ENCODE results near the gene PIAS1. TPM values are rescaled to one million over a fixed set of nuclear protein-coding genes. Genes with fewer than 3 reads are reported as not detected.

PIAS1 gene
- total and polyA plus RNA-seq, 9 of the 15 experiments (the other 6 are each of a cell fraction or from before 2014, with no cell fraction given) = 18.0 to 59.1 (median 28.5) TPM

- TF ChIP-seq ARID4B (CRISPR knock-in tag; IDR thresholded peaks at IDR 0.05) = no peak
- no peak for TF ChIP-seq GATAD2A (IDR thresholded peaks at IDR 0.05)
- no peak for TF ChIP-seq ARHGAP35 (IDR thresholded peaks at IDR 0.05; ENCODE audit: partially characterized antibody)
- TF ChIP-seq ZFX (CRISPR knock-in tag; IDR thresholded peaks at IDR 0.05) = no peak
- TF ChIP-seq FOXA1 (IDR thresholded peaks at IDR 0.05; ENCODE audit: borderline replicate concordance) = no peak
- no peak for TF ChIP-seq KAT2B (IDR thresholded peaks at IDR 0.05; ENCODE audit: low read depth, low read length)
- no peak for TF ChIP-seq ZC3H11A (IDR thresholded peaks at IDR 0.05; ENCODE audit: low read depth, low read length)
- no peak for TF ChIP-seq FOXJ3 (CRISPR knock-in tag; IDR thresholded peaks at IDR 0.05)
- TF ChIP-seq MLX (CRISPR knock-in tag; conservative IDR thresholded peaks at IDR 0.05) = no peak
- TF ChIP-seq THRAP3 (IDR thresholded peaks at IDR 0.05; ENCODE audit: borderline replicate concordance) = no peak
Measured at GRCh38 chr15:68157074-68157473, 103.0 kb downstream of the PIAS1 start (continued).

All from K562 (cell line).